Prostate gland (tissue), 2 donors: ENCODE data around the gene LEKR1. TPM values are rescaled to one million over a fixed set of nuclear protein-coding genes. Genes with fewer than 3 reads are reported as not detected.

Experiments used
- DNase-seq: peaks from one replicate; pipeline ENCODE4 v3.0.0-alpha.2; 2019; ENCODE audit warnings: low spot score
- H3K27ac ChIP-seq, 2 donors: fragments of 200-600 bp; sonication (generic); 2 replicates each; pipeline ENCODE4 v1.5.1; 2017 to 2019
- H3K27me3 ChIP-seq: fragments of 200-600 bp; sonication (generic); replicated peaks from 2 replicates; pipeline ENCODE4 v1.5.1; 2019; ENCODE audit not compliant: insufficient read depth
- H3K36me3 ChIP-seq, 2 donors: fragments of 200-600 bp; sonication (generic); 1 replicate in 1 of 2; 2 replicates in 1 of 2; pipeline versions ENCODE4 v1.5.1 to v1.8.1; 2017 to 2019
- H3K4me1 ChIP-seq: fragments of 200-600 bp; sonication (generic); replicated peaks from 2 replicates; pipeline ENCODE4 v1.5.1; 2019
- H3K4me3 ChIP-seq, 2 donors: fragments of 200-600 bp; sonication (generic); 2 replicates each; pipeline ENCODE4 v1.5.1; 2017 to 2019
- H3K9me3 ChIP-seq: fragments of 200-600 bp; sonication (generic); 2 replicates; pipeline ENCODE4 v1.5.1; 2017
- CTCF ChIP-seq, 4 experiments: fragments of 200-600 bp in 2 of 4; fragments of 450-650 bp in 2 of 4; sonication (generic) in 2 of 4; IDR thresholded peaks; 1 replicate in 3 of 4; 2 replicates in 1 of 4; pipeline ENCODE4 v1.5.1; 2016 to 2019; ENCODE audit warnings: antibody characterized with exemption in 4 of 4, mild to moderate bottlenecking in 2 of 4, moderate library complexity in 2 of 4
- POLR2A ChIP-seq: fragments of 450-650 bp; IDR thresholded peaks from one replicate; pipeline ENCODE4 v1.6.1; 2016; ENCODE audit warnings: antibody characterized with exemption, mild to moderate bottlenecking
- POLR2AphosphoS5 ChIP-seq: sonication (generic); formaldehyde crosslinking; IDR thresholded peaks from one replicate; pipeline ENCODE4 v1.6.1; 2017; ENCODE audit warnings: antibody characterized with exemption
- WGBS: methylation state at CpG from one replicate; pipeline ENCODE4 v1.1.5; 2018; 5-methylcytosine and 5-hydroxymethylcytosine counted together
- intact Hi-C: fragments of 100-400 bp; cut with DNase I; formaldehyde crosslinking; loops from one replicate; pipeline ENCODE4 v1.14.2; 2022
- total RNA-seq, 2 donors: library from RNA; depleted of rRNA; stranded (reverse); fragments of >200 nt; gene quantifications; one replicate each; pipeline ENCODE4 v1.1.0, GENCODE V29; 2016

Gene LEKR1
- total RNA-seq, 2 donors from 2014 or later, result 2.2 to 4.4 TPM

GRCh38 chr3:156939315-156939714 is 113.2 kb downstream of the LEKR1 start:
- 63% methylated on average over 1 of the region's 1 CpG for WGBS
- no peak for DNase-seq
- Histone ChIP-seq H3K4me3 (no peak overlapping the region), H3K36me3 (no peaks in the 10 kb centered on the region), H3K27ac (no peak overlapping the region), H3K27me3 (no peaks in the 10 kb centered on the region), H3K4me1 (no peaks in the 10 kb centered on the region), H3K9me3 (no peaks in the 10 kb centered on the region)
- intact Hi-C loops, result no loop called here
- TF ChIP-seq POLR2A (no peak), CTCF (IDR thresholded peaks at IDR 0.05) (no peak), POLR2AphosphoS5 (no peak)

GRCh38 chr3:156941311-156941710 is 115.2 kb downstream of the LEKR1 start:
- DNase-seq, result no peak
- H3K9me3 ChIP-seq, result no peaks in the 10 kb centered on the region
- H3K4me3 ChIP-seq, result no peak overlapping the region
- no peaks in the 10 kb centered on the region for H3K36me3 ChIP-seq
- no peak for TF ChIP-seq CTCF (IDR thresholded peaks at IDR 0.05)
- TF ChIP-seq POLR2A, result no peak
- no peak for TF ChIP-seq POLR2AphosphoS5
- H3K4me1 ChIP-seq, result no peaks in the 10 kb centered on the region
- H3K27ac ChIP-seq, result no peak overlapping the region
- 89% methylated on average over 4 of the region's 4 CpGs for WGBS
- no peaks in the 10 kb centered on the region for H3K27me3 ChIP-seq
- intact Hi-C loops, result no loop called here

GRCh38 chr3:156948402-156949210 is 122.5 kb downstream of the LEKR1 start:
- H3K27me3 ChIP-seq, result no peaks in the 10 kb centered on the region
- 60% methylated on average over 2 of the region's 2 CpGs for WGBS
- DNase-seq, result no peak

GRCh38 chr3:156952011-156952410 is 125.9 kb downstream of the LEKR1 start:
- Histone ChIP-seq H3K36me3 (no peaks in the 10 kb centered on the region), H3K27me3 (no peaks in the 10 kb centered on the region), H3K9me3 (no peaks in the 10 kb centered on the region), H3K27ac (no peak overlapping the region), H3K4me3 (no peak overlapping the region), H3K4me1 (no peaks in the 10 kb centered on the region)
- TF ChIP-seq POLR2A (no peak), POLR2AphosphoS5 (no peak), CTCF (IDR thresholded peaks at IDR 0.05) (no peak)
- intact Hi-C loops, result no loop called here
- no peak for DNase-seq
- 75% methylated on average over 2 of the region's 2 CpGs for WGBS

More at GRCh38 chr3:156948402-156949210, 122.5 kb downstream of the LEKR1 start:
- Histone ChIP-seq H3K27ac (no peak overlapping the region), H3K36me3 (no peaks in the 10 kb centered on the region), H3K4me3 (no peak overlapping the region), H3K9me3 (no peaks in the 10 kb centered on the region), H3K4me1 (no peaks in the 10 kb centered on the region)
- no peak for TF ChIP-seq POLR2AphosphoS5
- no peak for TF ChIP-seq POLR2A
- intact Hi-C loops, result no loop called here

GRCh38 chr3:156957715-156958114 is 131.6 kb downstream of the LEKR1 start:
- 95% methylated on average over 1 of the region's 1 CpG for WGBS
- Histone ChIP-seq H3K27me3 (no peaks in the 10 kb centered on the region), H3K4me1 (no peaks in the 10 kb centered on the region), H3K36me3 (no peaks in the 10 kb centered on the region), H3K27ac (no peak overlapping the region), H3K4me3 (no peak overlapping the region), H3K9me3 (no peaks in the 10 kb centered on the region)
- DNase-seq, result no peak
- TF ChIP-seq POLR2AphosphoS5 (no peak), CTCF (IDR thresholded peaks at IDR 0.05) (no peak), POLR2A (no peak)
- intact Hi-C loops, result no loop called here
